GM23338 (cell line): ENCODE measurements around the gene EXOC3. TPM values are rescaled to one million over a fixed set of nuclear protein-coding genes. Genes with fewer than 3 reads are reported as not detected.

ENCODE experiments used
- ATAC-seq: fragments of 200-7000 bp; cut with Tn5 transposase; 3 replicates; pipeline ENCODE4 v1.9.1; 2020
- DNase-seq: peaks from one replicate; pipeline ENCODE4 v3.0.0-alpha.2; 2015; ENCODE audit warnings: low spot score
- H2AFZ ChIP-seq: fragments of 200-600 bp; sonication (generic); 2 replicates; pipeline ENCODE4 v1.8.0; 2016; ENCODE audit warnings: antibody characterized with exemption, mild to moderate bottlenecking, moderate library complexity
- H3F3A ChIP-seq: fragments of 200-600 bp; sonication (generic); replicated peaks from 2 replicates; pipeline ENCODE4 v1.8.0; 2017; ENCODE audit warnings: antibody characterized with exemption, mixed run types, low read depth
- H3K27ac ChIP-seq: fragments of 200-600 bp; sonication (generic); 2 replicates; pipeline ENCODE4 v1.6.1; 2016; ENCODE audit warnings: low read depth
- H3K27me3 ChIP-seq: fragments of 200-600 bp; sonication (generic); 2 replicates; pipeline ENCODE4 v1.8.0; 2016; ENCODE audit warnings: mild to moderate bottlenecking, mixed run types, moderate library complexity; ENCODE audit not compliant: insufficient read depth
- H3K36me3 ChIP-seq: fragments of 200-600 bp; sonication (generic); 2 replicates; pipeline ENCODE4 v1.8.0; 2016; ENCODE audit warnings: mild to moderate bottlenecking; ENCODE audit not compliant: insufficient read depth
- H3K4me1 ChIP-seq: fragments of 200-600 bp; sonication (generic); 2 replicates; pipeline ENCODE4 v1.8.0; 2016; ENCODE audit warnings: mild to moderate bottlenecking, moderate library complexity; ENCODE audit not compliant: insufficient read depth
- H3K4me2 ChIP-seq: fragments of 200-600 bp; sonication (generic); 2 replicates; pipeline ENCODE4 v1.7.1; 2017; ENCODE audit warnings: mixed run types
- H3K4me3 ChIP-seq: fragments of 200-600 bp; sonication (generic); 2 replicates; pipeline ENCODE4 v1.6.1; 2016; ENCODE audit warnings: mixed run types
- H3K79me2 ChIP-seq: fragments of 200-600 bp; sonication (generic); replicated peaks from 2 replicates; pipeline ENCODE4 v1.8.0; 2017; ENCODE audit warnings: mild to moderate bottlenecking; ENCODE audit not compliant: insufficient read depth
- H3K9me2 ChIP-seq: fragments of 200-600 bp; sonication (generic); 2 replicates; pipeline ENCODE4 v1.8.0; 2017; ENCODE audit not compliant: insufficient read depth
- H4K20me1 ChIP-seq: fragments of 200-600 bp; sonication (generic); replicated peaks from 2 replicates; pipeline ENCODE4 v1.8.0; 2017; ENCODE audit warnings: mild to moderate bottlenecking; ENCODE audit not compliant: insufficient read depth
- H3K27ac Mint-ChIP-seq: 2 replicates; pipeline ENCODE4 v1.8.0; 2020; ENCODE audit warnings: inconsistent platforms, mild to moderate bottlenecking, moderate library complexity, mixed read lengths
- H3K27me3 Mint-ChIP-seq: 3 replicates; pipeline ENCODE4 v1.8.0; 2022; ENCODE audit warnings: low read depth, mild to moderate bottlenecking, moderate library complexity, mixed read lengths, inconsistent platforms; ENCODE audit not compliant: insufficient read depth, poor library complexity
- H3K36me3 Mint-ChIP-seq: 3 replicates; pipeline ENCODE4 v1.8.0; 2021; ENCODE audit warnings: low read depth, mild to moderate bottlenecking, inconsistent platforms, moderate library complexity, mixed read lengths
- H3K4me1 Mint-ChIP-seq: 3 replicates; pipeline ENCODE4 v1.8.0; 2020; ENCODE audit warnings: mild to moderate bottlenecking, inconsistent platforms, mixed read lengths
- H3K4me3 Mint-ChIP-seq: 3 replicates; pipeline ENCODE4 v1.8.0; 2021; ENCODE audit warnings: moderate library complexity, mild to moderate bottlenecking, inconsistent platforms, mixed read lengths
- H3K9me3 Mint-ChIP-seq: 3 replicates; pipeline ENCODE4 v1.8.0; 2020; ENCODE audit warnings: moderate library complexity, mild to moderate bottlenecking, inconsistent platforms, mixed read lengths
- CREB1 ChIP-seq: fragments of 250-450 bp; sonication (Bioruptor Pico); IDR thresholded peaks from 2 replicates; pipeline ENCODE4 v1.5.0; 2020; ENCODE audit warnings: low read depth, mild to moderate bottlenecking, moderate library complexity
- CTCF ChIP-seq, 2 experiments: fragments of 200-600 bp in 1 of 2; sonication (generic) in 1 of 2; conservative IDR thresholded peaks; 2 replicates each; pipeline versions ENCODE4 v1.5.1 to v1.6.1; 2016 to 2017; ENCODE audit warnings: antibody characterized with exemption in 2 of 2, low read depth in 2 of 2, mild to moderate bottlenecking in 2 of 2, moderate library complexity in 1 of 2
- EZH2 ChIP-seq: fragments of 200-600 bp; sonication (generic); IDR thresholded peaks from one replicate; pipeline ENCODE4 v1.8.0; 2017; ENCODE audit warnings: antibody characterized with exemption, mild to moderate bottlenecking, low read depth; ENCODE audit not compliant: unreplicated experiment
- EZH2phosphoT487 ChIP-seq: fragments of 200-600 bp; sonication (generic); IDR thresholded peaks from one replicate; pipeline ENCODE4 v1.8.1; 2018; ENCODE audit warnings: antibody characterized with exemption; ENCODE audit not compliant: unreplicated experiment
- JUNB ChIP-seq: IDR thresholded peaks from one replicate; pipeline ENCODE4 v1.6.1; 2016; ENCODE audit warnings: antibody characterized with exemption; ENCODE audit not compliant: unreplicated experiment
- NANOG ChIP-seq: IDR thresholded peaks from 2 replicates; pipeline ENCODE4 v1.6.1; 2016; ENCODE audit warnings: antibody characterized with exemption, borderline replicate concordance
- POLR2AphosphoS5 ChIP-seq: IDR thresholded peaks from 2 replicates; pipeline ENCODE4 v1.6.1; 2016; ENCODE audit warnings: antibody characterized with exemption, low read depth
- REST ChIP-seq: IDR thresholded peaks from one replicate; pipeline ENCODE4 v1.6.1; 2018; ENCODE audit warnings: antibody characterized with exemption; ENCODE audit not compliant: unreplicated experiment
- STAT1 ChIP-seq: IDR thresholded peaks from one replicate; pipeline ENCODE4 v1.6.1; 2016; ENCODE audit warnings: antibody characterized with exemption; ENCODE audit not compliant: unreplicated experiment
- ZNF114 ChIP-seq: fragments of 250-450 bp; sonication (Bioruptor Pico); IDR thresholded peaks from 2 replicates; pipeline ENCODE4 v1.5.0; 2020; ENCODE audit warnings: mild to moderate bottlenecking, moderate library complexity
- ZNF331 ChIP-seq: fragments of 250-450 bp; sonication (Bioruptor Pico); IDR thresholded peaks from 2 replicates; pipeline ENCODE4 v1.5.0; 2020; ENCODE audit warnings: low read depth, mild to moderate bottlenecking, moderate library complexity
- ZNF462 ChIP-seq: fragments of 250-450 bp; sonication (Bioruptor Pico); IDR thresholded peaks from 2 replicates; pipeline ENCODE4 v1.5.0; 2020; ENCODE audit warnings: mild to moderate bottlenecking, moderate library complexity
- polyA plus RNA-seq: library from polyadenylated mRNA; unstranded; fragments of >200 nt; fragmentation: Nextera tagmentation; extraction: Ambion mirVana; gene quantifications from 2 replicates; pipeline ENCODE4 v1.2.1, GENCODE V29; 2016
- total RNA-seq: library from RNA; depleted of rRNA; stranded (reverse); fragments of >200 nt; shearing (Covaris generic); gene quantifications from 2 replicates; pipeline ENCODE4 v1.2.3, GENCODE V29; 2014
- TF ChIP-seq, protein P1 (sequence below): IDR thresholded peaks from 2 replicates; pipeline ENCODE4 v1.6.1; 2016; ENCODE audit warnings: antibody characterized with exemption

Gene EXOC3
- total and polyA plus RNA-seq, 2 experiments from 2014 or later, result 13.4 to 31.6 TPM

GRCh38 chr5:402615-403359, 40.2 kb upstream of the EXOC3 start:
- H3K9me2 ChIP-seq, result 0 out of 2 replicates have a peak, but pooled peaks cover 4% of the 10 kb centered on the region
- H3K4me1 Mint-ChIP-seq, result peaks cover 16% of the 10 kb centered on the region
- no peak overlapping the region for H3K4me3 Mint-ChIP-seq
- no peaks in the 10 kb centered on the region for H3F3A ChIP-seq
- peaks cover 6% of the 10 kb centered on the region; the same call in 1 of the 2 replicates for H3K4me1 ChIP-seq
- ATAC-seq (no peak), DNase-seq (no peak)
- no peaks in the 10 kb centered on the region for H3K36me3 ChIP-seq
- H3K4me3 ChIP-seq, result no peak overlapping the region
- 0 out of 3 replicates have a peak, but pooled peaks cover 3% of the 10 kb centered on the region for H3K9me3 Mint-ChIP-seq
- peaks cover 19% of the 10 kb centered on the region for H3K27me3 Mint-ChIP-seq
- TF ChIP-seq NANOG (no peak), STAT1 (no peak), JUNB (no peak), CREB1 (no peak), ZNF331 (no peak), ZNF462 (no peak), REST (no peak), POLR2AphosphoS5 (no peak), EZH2 (no peak), ZNF114 (no peak), EZH2phosphoT487 (no peak), CTCF (conservative IDR thresholded peaks at IDR 0.05; ENCODE audit: low read depth in 2 of 2) (no peak)
- TF ChIP-seq, protein P1, sequence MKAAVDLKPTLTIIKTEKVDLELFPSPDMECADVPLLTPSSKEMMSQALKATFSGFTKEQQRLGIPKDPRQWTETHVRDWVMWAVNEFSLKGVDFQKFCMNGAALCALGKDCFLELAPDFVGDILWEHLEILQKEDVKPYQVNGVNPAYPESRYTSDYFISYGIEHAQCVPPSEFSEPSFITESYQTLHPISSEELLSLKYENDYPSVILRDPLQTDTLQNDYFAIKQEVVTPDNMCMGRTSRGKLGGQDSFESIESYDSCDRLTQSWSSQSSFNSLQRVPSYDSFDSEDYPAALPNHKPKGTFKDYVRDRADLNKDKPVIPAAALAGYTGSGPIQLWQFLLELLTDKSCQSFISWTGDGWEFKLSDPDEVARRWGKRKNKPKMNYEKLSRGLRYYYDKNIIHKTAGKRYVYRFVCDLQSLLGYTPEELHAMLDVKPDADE, result no peak
- H3K27ac ChIP-seq, result no peak overlapping the region
- no peaks in the 10 kb centered on the region for H3K79me2 ChIP-seq
- H3K27ac Mint-ChIP-seq, result no peak overlapping the region
- H4K20me1 ChIP-seq, result no peaks in the 10 kb centered on the region
- H3K27me3 ChIP-seq, result no peaks in the 10 kb centered on the region
- no peaks in the 10 kb centered on the region for H3K36me3 Mint-ChIP-seq
- no peak overlapping the region for H2AFZ ChIP-seq
- H3K4me2 ChIP-seq, result no peak overlapping the region
